HCEC 1CT (cell line): ENCODE measurements around the gene DDX60.
A peak's percentile ranks its signal among the peaks of the same experiment; 100 is the strongest.
"Not testable (repeated sequence)": the region's sequence is repeated elsewhere in the genome, so short reads cannot be mapped to it uniquely, and the experiment has no call there.

Experiments
- DNase-seq: peaks from one replicate; pipeline ENCODE4 v3.0.0-alpha.2; 2017

Gene DDX60

DNA sequence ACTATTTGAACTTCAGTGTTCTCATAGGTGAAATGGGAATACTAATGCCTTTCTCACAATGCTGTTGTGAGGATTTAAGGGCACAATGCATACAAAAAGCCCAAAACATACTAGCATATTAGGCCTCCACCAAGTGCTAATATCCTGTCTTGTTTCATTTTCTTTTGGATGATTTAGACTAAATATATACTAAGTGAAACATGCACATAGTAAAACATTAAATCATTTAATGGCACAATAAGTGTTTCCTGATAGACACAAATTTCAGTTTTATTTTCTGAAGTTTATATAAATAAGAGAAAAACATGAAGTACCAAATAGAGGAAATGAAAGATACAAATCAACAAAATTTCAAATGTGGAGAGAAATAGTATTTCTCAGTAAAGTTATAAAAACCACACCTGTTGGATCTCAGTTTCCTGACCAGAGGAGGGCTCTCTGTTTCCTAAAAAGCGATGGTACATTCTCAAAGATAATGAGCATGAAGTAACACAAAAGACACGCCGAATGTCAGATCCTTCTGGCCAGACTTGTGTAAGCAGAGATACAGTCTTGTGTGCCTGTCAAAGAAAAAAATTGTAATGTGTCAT lies 25.1 kb downstream of the DDX60 start:
- no peak for DNase-seq

DNA sequence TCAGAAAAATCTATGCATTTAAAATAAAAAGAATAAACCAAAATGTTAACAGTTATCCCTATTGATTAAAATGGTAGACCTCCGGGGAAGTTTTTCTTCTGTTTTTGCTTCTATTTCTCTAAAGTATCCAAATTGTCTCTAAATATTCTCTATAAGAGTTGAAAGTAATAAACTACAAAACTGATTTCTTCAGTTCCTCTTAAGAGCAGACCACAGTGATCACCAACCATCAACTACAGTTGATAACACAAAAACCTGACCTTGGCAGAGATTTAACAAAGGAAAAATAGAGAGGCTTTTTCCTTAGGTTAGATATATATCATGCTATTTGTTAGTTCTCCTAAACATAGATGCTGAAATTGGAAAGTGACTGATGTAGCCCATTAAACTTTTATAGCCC lies 27.3 kb downstream of the DDX60 start:
- DNase-seq, result no peak

DNA sequence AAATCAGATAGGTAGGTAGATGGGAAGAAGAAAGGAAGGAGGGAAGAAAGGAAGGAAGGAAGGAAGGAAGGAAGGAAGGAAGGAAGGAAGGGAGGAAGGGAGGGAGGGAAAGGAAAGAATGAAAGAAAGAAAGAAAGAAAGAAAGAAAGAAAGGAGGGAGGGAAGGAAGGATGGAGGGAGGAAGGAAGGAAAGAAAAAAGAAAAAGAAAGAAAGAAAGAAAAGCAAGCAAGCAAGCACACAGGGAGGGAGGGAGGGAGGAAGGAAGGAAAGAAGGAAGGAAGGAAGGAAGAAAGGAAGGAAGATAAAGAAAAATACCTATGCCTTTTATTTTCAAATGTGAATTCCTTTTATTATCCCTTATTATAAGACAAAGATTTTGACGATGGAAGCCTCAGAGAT lies 32.7 kb downstream of the DDX60 start:
- not testable (repeated sequence) for DNase-seq

DNA sequence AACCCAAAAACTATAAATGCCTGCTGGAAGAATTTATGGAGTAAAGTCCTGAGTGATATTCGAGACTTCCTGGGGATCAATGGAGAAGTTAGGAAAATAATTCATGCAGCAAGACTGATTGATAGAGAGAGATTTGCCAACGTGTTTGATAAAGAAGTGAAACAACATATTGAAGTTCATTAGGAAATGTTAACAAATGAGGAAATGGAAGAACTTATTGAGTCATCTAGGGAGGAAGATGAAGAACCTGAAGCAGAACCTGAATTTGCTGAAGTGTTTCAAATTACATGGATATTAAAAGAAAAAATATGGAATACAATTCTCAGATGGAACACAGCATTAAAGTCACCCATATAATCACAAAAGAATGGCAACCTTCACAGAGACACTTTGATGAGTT lies 39.0 kb downstream of the DDX60 start:
- no peak for DNase-seq

DNA sequence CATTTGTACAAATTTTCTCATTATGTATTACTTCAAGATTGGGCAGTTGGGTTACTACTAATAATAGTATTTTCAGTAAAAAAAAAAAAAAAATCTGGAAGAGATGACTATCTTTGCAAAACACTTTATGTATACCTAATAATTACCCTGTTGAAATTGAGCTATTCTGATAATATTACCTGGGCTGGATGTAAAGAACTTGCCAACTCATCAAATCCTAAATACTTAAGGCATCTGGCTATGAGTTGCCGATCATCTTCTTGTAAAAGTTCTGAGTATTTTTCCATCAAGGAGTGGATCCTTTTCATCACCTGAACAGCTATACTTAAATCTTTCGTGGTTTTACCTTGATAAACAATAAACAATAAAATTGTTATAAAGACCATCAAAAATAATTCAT lies 42.7 kb downstream of the DDX60 start:
- DNase-seq, result no peak

DNA sequence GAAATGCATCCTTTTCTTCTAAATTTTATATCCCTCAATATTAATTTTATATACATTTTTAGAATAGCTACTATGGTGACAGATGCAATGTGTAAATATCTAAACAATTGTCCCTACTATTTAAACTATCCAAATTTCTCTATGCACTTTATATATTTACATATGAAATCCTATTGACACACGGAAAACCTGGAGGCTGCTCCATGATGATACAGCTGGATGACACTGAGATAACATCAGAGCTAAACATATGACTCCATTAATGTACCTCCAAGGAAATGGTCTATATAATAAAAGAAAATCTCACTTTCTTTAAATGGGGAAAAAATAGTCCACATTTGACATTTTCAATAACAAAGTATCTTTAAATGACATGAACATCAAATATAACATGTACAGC lies 43.7 kb downstream of the DDX60 start:
- DNase-seq, result no peak

DNA sequence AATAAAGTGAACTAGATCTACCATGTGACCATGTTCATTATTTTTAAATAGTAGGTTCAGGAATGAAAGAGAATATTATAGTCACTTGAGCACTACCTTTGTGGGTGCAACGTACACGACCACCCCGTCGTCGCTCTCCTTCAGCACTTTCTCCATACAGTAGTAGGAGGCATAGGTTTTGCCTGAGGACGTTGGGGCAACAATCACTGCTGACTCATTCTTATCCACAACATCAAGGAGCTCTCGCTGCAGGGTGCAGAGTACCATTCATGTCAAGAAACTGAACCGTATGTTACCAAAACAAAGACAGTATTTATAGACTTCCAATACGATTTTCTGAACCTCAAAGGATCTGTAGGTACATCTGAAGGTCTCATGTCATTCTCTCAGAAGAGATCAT lies 44.7 kb downstream of the DDX60 start:
- no peak for DNase-seq

DNA sequence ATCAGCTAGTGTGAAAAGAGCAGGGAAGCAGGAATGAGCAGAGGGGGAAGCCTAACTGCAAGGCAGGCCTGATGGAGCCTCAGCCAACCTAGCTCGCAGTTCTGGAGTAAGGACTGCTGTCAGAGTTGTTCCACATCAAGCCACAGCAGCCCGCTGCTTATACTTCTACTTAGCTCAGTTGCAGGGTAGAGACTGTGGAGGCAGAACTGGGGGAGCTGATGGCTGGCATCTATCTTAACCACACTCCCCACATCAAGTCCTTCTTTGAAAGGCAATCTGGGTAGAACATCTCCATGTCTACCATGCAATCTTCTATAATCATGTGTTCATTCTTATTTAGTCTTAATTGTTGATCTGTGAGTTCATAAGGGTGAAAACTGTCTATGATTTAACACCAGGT lies 46.1 kb downstream of the DDX60 start:
- no peak for DNase-seq

DNA sequence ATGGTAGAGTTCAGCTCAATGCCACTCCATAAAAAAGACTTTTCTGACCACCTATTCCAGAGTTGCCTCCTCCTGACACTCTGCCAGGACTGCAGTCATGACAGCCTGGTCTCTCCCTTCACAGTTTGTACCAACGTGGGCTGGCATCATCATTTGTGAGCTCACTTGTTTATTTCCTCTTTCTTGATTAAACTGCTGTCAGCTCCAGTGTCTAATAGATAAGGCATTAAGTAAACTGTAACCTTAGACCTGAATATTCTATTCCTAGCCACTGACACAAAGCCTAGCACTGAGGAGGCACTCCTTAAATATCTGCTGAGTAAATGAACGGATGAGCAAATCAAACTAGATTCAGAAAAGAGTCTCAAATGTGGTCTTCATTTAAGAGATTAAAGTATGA lies 48.7 kb downstream of the DDX60 start:
- no peak for DNase-seq

DNA sequence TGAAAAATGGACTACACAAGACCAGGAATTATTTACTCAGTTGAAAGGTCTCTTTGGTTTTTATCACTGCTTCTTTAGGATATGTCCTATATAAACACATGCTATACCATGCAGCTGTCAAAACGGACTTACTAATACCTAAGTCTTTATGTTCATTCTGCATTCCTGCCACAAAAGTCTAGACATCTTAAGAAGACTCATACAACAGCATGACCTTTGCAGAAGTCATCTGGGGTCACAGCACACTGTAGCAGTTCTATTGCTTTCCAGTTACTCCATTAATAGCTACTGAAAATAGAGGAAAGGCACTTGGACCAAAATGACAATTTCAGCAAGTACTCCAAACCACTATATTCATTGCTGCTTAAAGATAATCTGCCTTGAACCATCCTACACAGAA lies 53.2 kb downstream of the DDX60 start:
- DNase-seq, result no peak

DNA sequence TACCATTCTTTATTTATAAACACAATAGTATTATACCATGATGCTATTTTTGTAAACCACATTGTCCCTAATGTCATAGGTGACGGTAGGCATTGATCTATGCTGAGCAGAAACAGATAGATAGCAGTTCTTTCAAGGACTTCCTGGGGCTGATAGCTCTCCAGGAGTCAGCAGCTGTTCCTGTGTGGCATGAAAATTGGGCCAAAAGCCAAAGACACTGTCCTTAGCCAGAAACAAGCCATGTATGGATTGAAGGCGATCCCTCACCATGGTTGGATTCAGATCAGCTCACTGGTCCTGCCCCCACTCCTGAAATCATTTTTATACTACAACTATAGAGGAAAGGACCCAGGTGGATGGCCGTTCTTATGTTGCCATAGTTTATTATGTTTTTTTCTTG lies 53.6 kb downstream of the DDX60 start:
- no peak for DNase-seq

DNA sequence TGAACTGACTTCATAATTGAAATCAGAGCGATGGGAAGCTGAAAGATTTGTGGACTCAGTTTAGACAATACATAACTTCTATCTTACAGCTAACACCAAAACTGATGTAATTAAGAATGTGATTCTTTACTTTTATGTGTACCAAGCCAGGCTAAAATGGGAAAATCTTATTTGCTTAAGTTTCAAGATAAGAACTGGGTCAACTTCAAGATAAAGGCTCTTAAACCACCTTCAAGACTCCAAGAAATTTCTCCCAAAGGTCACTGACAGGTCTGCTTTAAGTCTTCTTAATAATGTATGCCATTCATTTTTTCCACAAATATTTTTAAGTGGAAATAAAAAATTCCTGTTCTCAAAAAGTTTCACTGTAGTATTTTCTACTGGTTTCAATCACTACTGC lies 55.5 kb downstream of the DDX60 start:
- DNase-seq, result no peak

DNA sequence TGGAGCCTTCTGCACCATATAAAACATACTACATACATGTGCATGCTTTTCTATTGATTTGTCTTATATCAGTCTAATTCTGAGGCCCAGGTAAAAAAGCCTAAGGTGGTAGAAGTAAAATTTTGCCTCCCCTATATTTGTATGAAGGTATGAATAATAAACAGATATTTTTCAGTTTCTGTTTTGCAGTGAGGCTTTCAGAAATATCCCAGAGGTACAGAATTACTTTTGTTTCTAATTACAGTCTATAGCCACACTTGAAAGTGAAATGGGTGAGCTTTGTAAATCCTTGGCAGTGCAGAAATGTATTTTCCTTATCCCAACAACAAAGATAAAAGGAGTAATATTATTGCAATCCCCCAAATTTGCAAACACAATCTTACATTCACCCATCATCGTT lies 59.5 kb downstream of the DDX60 start:
- DNase-seq, result no peak

DNA sequence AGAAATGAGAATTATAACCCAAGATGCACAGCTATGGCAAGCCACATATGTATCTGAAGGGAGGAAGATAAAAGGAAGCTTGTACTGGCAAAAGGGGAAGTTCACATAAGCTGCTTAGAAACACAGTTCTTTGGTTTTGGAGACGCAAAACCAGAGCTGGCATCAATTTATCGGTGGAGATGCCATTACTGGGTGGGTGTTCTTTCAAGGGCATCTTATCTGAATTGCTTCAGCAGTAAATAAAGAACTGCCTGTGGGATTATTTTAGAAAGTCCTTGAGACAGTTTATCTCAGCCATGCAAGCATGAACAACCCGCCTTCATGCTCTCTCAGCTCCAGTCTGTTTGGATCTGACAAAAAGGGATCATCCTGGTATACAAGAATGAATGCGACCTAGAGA lies 60.8 kb downstream of the DDX60 start:
- no peak for DNase-seq

DNA sequence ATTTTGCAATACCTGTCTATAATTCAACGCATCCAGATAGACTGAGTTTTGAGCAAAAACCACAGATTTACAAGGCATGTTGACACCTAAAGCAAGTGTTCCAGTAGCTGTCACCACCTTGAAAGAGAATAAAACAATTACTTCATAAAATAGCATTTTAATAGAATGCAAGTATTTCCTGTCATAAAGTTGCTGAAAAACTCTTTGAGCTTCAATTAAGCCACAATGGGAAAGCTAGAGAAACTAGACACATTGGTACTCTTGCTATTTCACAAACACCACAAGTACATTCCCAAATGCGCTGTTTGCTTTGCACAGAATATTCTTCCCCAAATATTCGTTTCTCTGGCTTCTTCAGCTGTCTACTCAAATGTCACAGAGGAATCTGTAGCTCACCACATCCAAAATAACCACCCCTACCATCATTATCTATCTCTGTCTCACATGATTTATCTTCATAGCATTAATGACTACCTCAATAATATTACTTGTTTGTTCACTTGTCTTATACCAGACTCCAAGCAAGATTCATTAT lies 70.3 kb downstream of the DDX60 start:
- no peak for DNase-seq

DNA sequence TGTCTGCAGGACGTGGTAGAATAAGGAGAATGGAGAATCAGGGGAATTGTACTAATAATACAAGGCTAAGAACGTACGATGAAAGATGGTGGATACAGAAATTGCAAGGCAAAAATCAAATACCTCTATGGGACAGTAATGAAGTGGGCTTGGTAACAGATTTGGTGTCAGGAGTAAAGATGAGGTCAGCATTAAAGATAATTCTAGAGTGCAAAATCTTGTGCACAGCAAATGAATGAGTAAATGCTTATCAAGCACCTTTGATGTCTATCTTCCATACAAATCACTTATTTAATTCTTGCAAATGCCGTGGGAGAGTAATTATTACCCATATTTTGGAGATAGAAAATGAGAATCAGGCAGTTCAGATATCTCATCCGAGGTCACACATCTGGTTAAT lies 70.9 kb downstream of the DDX60 start:
- no peak for DNase-seq

DNA sequence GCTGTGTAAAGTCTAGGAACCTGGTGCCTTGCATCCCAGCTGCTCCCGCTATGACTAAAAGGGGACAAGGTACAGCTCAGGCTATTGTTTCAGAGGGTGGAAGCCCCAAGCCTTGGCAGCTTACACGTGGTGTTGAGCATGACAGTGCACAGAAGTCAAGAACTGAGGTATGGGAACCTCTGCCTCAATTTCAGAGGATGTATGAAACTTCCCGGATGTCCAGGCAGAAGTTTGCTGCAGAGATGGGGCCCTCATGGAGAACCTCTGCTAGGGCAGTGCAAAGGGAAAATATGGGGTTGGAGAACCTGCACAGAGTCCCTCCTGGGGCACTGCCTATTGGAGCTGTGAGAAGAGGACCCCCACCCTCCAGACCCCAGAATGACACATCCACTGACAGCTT lies 76.6 kb downstream of the DDX60 start:
- no peak for DNase-seq

DNA sequence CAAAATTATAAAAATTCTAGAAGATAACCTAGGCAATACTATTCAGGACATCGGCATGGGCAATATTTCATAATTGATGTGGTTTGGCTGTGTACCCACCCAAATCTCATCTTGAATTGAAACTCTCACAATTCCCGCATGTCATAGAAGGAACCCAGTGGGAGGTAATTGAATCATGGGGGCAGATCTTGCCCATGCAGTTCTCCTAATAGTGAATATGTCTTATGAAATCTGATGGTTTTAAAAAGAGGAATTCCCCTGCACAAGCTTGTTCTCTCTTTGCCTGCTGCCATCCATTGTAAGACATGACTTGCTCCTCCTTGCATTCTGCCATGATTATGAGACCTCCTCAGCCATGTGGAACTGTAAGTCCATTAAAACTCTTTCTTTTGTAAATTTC lies 77.7 kb downstream of the DDX60 start:
- DNase-seq, result no peak

DNA sequence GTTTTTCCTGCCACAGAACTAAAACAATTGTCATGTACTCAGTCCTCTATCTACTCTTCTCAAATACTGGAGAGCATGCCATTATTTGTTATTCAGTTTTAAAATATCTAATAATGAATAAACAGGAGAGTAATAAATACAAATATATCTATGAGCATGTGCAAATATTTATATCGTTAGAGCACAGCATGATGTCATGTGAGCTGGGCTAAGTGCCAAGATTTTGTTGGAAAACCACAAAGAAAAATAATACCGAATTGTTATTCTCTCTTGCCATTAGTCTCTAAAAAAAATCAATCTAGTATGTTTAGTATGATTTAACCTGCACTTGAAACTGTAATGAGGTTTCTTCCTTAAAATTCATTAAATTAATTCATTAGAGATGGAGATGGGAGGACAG lies 97.3 kb downstream of the DDX60 start:
- DNase-seq, result peak; percentile 34

DNA sequence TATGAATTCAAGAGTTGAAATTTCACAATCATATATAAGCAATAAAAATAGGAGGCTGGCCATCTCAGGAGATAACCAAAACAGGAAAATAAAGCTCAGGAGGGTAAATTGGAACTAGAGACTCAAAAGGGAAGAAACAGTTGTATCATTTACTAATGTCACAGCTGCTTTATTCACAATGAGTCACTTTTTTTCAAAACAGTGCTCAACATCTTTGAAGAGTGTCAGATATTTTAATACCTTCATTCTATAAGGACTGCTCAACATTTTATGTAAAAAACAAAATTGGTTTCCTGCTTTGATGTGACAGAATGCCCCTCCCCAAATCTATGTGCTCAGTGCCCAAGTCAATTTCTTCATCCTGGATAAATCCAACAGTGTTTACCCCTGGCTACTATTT lies 97.7 kb downstream of the DDX60 start:
- peak; percentile 11 for DNase-seq

DNA sequence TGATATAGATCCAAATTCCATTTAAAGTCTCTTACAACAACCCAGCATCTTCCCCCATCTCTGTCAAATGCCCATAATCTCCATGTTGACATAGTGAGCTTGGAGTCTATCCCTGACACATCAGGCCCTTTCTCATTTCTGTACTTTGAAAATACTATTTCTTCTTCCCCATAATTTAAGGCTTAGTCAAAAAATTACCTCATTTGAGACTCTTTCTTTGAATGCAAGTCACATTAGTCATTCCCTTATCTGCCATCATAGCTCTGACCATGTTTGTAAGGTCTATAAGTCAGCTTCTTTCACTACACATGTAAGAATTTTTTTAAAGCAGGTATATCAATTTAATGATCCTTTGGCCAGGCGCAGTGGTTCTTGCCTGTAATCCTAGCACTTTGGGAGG lies 99.9 kb downstream of the DDX60 start:
- DNase-seq, result peak; percentile 58

DNA sequence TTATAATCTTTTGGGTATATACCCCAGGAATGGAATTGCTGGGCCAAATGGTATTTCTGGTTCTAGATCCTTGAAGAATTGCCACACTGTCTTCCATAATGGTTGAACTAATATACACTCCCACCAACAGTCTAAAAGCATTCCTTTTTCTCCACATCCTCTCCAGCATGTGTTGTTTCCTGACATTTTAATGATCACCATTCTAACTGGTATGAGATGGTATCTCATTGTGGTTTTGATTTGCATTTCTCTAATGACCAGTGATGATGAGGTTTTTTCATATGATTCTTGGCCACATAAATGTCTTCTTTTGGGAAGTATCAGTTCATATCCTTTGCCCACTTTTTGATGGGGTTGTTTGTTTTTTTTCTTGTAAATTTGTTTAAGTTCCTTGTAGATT lies 105.0 kb downstream of the DDX60 start:
- not testable (repeated sequence) for DNase-seq

DNA sequence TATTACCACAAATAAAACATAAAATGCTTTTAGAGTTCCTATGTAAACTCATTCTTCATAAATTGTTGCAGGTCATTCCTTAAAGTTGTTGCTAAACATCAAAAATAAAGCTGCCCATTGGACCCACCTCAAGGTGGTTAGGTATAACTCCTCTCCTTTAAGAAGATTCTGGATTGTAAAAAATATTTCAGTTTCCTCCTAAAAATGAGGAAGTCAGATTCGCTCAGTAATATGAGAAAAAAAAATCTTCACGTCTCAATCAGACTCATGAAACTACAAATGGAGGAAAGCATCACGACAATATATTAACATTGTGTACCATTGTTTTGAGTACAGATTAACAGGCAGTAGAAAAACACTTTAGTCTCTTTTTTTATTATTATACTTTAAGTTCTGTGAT lies 105.9 kb downstream of the DDX60 start:
- no peak for DNase-seq

DNA sequence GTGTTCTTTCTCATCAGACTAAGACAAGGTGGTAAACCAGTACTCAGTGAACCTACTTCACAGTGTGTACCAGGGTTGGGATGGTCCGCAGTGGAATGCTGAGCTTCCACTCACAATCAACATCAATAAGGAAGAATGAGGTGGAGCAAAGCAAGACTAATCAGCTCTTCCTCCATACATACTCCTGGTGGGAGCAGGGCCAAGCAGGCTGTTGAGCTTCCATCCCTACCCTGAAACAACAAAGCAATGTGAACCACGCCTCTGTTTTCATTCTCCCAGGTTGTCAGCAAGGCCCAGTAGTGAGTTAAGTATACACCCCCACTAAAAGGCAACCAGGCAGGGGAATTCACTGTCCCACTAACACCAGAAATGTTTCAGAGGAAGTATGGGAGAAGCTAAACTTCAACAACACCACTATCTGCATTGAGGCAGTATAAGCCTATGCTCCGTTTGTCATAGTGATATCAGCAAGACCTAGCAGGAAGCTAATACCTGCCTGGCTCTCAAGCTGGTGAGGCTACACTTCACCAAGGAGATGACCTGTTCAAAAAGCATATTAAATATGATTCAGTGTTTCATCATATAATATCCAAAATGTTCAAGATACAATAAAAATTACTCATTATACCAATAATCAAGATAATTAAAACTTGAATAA lies 109.5 kb downstream of the DDX60 start:
- DNase-seq, result no peak

DNA sequence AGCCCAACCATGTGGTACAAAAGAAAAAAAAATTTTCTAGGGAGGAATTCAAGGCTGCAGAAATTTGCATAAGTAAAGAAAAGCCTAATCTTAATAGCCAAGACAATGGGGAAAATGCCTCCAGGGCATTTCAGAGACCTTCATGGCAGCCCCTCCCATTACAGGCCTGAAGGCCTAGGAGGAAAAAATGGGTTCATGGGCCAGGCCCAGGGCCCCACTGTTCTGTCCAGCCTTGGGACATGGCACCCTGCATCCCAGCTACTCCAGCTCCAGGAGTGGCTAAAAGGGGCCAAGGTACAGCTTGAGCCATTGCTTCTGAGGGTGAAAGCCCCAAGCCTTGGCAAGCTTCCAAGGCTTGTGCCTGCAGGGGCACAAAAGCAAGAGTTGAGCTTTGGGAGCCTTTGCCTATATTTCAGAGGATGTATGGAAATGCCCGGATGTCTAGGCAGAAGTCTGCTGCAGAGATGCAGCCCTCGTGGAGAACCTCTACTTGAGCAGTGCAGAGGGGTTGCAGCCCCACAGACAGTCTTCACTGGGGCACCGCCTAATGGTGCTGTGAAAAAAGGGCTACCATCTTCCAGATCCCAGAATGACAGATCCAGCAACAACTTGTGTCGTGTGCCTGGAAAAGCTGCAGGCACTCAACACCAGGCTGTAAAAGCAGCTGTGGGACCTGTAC lies 115.2 kb downstream of the DDX60 start:
- DNase-seq, result no peak
